GM19025 (cell line): ENCODE results near the gene TUT4.
"Not testable (repeated sequence)": the region's sequence is repeated elsewhere in the genome, so short reads cannot be mapped to it uniquely, and the experiment has no call there.

Experiments used
- ATAC-seq: cut with Tn5 transposase; IDR thresholded peaks from one replicate; pipeline ENCODE4 v1.9.1; 2021; ENCODE audit warnings: mild to moderate bottlenecking, low read depth, moderate library complexity; ENCODE audit not compliant: unreplicated experiment

The TUT4 gene, protein sequence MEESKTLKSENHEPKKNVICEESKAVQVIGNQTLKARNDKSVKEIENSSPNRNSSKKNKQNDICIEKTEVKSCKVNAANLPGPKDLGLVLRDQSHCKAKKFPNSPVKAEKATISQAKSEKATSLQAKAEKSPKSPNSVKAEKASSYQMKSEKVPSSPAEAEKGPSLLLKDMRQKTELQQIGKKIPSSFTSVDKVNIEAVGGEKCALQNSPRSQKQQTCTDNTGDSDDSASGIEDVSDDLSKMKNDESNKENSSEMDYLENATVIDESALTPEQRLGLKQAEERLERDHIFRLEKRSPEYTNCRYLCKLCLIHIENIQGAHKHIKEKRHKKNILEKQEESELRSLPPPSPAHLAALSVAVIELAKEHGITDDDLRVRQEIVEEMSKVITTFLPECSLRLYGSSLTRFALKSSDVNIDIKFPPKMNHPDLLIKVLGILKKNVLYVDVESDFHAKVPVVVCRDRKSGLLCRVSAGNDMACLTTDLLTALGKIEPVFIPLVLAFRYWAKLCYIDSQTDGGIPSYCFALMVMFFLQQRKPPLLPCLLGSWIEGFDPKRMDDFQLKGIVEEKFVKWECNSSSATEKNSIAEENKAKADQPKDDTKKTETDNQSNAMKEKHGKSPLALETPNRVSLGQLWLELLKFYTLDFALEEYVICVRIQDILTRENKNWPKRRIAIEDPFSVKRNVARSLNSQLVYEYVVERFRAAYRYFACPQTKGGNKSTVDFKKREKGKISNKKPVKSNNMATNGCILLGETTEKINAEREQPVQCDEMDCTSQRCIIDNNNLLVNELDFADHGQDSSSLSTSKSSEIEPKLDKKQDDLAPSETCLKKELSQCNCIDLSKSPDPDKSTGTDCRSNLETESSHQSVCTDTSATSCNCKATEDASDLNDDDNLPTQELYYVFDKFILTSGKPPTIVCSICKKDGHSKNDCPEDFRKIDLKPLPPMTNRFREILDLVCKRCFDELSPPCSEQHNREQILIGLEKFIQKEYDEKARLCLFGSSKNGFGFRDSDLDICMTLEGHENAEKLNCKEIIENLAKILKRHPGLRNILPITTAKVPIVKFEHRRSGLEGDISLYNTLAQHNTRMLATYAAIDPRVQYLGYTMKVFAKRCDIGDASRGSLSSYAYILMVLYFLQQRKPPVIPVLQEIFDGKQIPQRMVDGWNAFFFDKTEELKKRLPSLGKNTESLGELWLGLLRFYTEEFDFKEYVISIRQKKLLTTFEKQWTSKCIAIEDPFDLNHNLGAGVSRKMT (N-terminal part only)

DNA sequence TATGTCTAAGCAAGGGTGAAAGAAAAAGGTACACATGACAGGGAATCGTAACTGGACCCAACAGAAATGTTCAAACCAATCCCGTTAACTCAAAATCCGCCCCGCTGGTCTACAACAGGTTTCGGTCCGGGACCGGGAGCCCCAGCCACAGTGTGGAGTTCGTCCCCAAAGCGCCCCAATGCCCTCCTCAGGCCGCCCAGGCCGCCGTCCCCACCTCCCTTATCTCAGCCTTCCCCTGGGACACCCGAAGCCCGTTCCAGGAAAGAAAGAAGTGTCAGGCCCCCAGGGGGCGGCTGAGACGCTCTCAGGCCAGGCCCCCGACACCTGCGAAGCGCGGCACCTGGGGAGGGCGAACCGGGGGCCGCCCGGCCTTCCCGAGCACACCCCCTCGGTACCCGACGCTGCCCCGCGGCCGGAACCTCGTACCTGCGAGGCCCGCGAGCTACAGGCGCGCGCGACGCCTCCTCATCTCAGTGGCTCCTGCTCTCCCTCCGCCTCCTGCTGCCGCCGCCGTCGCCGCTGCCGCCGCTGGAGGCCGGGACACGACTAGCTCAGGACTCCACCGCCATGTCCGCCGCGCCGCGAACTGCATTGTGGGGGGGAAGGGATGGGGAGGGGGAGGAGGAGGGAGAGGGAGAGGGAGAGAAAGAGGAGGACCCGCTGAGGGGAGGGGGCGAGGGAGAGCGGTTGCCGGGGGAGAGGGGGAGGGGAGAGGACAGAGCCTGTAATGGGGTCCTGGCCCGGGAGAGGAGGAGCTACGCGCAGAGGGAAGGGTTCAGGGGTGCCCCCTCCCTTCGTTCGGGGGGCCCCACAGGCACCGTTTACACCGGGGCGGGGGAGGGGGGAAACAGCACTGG lies at the start of gene TUT4:
Gene TUT4 (minus strand): TSS at position 588 of the 857 bp plus-strand sequence. CDS start 26,812 bp downstream, outside the sequence.
- peak; percentile 33 for ATAC-seq

DNA sequence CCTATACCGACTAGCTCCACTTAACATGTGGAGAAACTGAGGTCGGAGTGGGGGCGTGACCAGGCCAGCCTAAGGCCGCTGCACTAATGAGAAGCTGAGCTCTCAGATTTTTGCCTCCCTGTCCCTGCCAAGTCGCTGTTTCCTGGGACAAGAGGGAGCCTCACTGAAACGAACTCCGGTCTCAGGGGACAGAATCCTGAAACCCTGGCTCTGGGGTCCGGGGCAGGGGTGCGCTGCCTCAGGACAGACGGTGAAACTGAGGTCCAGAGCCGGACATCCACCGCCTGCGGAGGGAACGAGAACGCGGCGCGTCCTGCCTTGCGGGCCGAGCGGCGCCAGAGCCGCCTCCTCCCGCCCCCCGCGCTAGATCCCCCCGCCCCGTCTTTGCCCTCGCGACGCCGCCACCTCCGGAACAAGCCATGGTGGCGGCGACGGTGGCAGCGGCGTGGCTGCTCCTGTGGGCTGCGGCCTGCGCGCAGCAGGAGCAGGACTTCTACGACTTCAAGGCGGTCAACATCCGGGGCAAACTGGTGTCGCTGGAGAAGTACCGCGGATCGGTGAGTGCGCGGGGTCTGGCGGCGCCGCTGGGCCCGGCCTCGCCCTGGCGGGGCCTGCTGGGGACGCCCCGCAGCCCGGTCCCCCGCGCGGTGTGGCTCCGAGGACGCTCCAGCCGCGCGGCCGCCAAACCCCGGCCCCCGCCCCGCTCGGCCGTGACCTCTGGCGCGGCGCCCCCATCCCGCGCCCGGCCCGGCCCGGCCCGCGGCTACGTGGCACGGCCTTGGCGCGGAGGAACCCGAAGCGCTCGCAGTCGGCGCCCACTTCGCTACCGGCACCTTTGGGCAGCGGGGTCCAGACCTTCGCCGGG lies 49.3 kb upstream of the TUT4 start, which contains the start of gene GPX7:
Gene GPX7 (plus strand): TSS at position 381 of the 865 bp plus-strand sequence. CDS start 39 bp downstream, at position 420.
- ATAC-seq, result no peak

DNA sequence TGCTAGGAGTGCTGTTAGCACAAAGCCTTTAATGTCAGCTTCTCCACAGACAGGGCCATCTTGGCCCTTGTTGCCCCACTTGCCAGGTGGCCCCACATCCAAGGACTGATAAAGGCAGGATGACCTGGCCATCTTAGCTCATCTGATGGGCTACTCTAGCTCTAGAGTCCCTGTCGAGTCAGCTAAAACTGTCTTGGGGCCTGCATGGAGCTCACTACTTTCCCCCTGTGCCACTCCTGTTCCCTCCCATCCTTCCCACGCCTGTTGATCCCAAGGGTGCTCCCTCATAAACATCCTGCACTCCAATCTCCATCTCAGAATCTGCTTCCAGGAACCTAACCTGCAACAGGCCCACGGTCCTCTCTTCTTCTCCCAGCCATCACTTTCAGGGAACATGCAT lies 48.6 kb upstream of the TUT4 start:
- no peak for ATAC-seq

DNA sequence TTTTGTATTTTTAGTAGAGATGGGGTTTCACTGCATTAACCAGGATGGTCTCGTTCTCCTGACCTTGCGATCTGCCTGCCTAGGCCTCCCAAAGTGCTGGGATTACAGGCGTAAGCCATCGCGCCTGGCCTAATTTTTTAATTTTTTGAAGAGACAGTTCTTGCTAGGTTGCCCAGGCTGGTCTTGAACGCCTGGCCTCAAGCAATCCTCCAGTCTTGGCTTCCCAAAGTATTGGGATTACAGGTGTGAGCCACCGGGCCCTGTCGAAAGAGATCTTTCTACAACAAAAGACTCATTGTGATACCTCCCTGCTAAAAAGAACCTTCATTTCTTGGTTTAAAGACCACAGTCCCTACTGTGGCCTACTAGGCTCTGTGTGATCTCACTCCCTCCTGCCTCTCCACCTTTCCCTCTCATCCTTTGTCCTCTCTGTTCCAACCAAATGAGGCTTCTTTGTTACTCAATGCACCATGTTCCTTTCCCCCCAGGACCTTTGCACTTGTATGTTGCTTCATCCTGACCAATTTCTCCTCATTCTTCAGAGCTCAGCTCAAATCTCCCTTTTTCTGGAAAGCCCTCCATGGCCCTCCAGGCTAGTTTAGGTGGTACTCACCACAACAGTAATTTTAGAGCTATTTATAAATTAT lies 47.8 kb upstream of the TUT4 start:
- ATAC-seq, result no peak

DNA sequence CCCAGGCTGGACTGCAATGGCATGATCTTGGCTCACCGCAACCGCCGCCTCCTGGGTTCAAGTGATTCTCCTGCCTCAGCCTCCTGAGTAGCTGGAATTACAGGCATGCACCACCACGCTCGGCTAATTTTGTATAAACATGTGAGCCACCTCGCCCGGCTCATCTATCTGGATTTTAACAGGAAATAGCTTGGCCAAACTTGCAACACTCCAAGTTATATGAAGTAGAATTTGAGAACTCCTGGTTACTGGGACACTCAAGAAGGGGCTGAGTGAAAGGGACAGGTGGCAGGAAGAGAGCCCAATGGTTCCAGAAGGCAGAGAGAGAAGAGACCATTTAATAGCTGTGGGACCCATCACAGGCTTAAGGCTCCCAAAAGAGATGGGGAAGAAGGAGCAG lies 46.3 kb upstream of the TUT4 start:
- ATAC-seq, result no peak

DNA sequence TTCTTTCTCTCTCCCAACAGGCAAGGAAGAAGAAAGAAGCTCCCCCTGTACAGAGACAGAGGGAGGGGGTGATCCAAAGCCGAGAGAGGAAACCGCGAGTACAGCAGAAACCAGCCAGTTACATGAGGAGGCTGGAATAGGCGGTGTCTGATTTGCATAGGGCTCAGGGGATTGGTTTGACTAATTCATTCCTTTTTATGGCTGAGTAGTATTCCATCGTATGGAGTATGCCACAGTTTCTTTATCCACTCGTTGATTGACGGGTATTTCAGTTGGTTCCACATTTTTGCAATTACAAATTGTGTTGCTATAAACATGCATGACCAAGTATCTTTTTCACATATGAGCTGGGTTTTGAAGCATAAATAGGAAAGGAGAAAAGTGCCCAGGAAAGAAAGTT lies 45.8 kb upstream of the TUT4 start:
- ATAC-seq, result no peak

DNA sequence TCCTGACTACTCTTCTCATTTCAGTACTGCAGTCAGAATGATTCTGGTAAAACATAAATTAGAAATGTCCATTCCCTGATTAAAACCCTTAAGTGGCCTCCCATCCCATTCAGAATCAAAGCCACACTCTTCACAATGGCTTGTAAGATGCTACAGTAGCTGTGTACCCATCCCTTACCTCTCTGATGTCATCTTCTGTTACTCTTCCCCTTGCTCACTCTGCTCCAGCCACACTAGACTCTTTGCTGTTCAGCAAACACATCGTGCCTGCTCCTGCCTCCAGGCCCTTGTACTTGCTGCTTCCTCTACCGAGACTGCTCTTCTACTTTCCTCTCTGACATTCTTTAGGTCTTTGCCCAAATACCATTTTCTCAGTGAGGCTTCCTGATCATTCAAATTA lies 45.0 kb upstream of the TUT4 start:
- no peak for ATAC-seq

DNA sequence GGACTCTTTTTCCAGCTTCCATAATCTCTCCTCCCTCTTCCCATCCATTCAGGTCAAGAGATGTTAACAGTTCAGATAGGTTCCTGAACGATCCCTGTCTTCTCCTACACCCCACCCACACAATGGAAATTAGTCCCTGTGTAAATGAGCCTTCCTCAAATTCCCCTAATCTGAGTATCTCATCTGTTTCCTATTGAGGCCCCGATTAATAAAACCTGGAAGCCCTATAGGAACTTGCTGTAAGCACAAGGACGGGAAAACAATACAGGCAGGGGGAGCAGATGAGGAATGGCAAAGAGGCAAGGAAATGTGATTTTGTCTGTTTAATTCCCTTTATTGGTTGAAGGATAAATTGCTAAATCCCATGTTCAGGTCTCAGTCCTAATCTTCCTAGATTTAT lies 42.2 kb upstream of the TUT4 start:
- ATAC-seq, result no peak

DNA sequence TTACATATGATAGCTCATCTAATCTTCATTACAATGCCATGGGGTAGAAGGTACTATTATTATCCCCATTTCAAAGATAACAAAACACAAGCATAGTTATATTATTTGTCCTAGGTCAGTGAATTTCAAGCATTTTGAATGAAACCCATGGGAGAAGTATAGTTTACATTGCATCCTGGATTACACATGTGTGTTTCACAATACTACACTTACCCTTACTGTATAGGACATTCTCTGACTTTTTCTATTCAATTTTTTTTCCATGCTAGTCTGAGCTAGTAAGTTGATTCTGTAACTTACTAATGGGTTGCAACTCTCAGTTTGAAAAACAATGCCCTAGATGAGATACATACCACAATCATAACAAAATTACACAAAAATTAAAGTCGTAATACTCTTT lies 40.6 kb upstream of the TUT4 start:
- ATAC-seq, result no peak

DNA sequence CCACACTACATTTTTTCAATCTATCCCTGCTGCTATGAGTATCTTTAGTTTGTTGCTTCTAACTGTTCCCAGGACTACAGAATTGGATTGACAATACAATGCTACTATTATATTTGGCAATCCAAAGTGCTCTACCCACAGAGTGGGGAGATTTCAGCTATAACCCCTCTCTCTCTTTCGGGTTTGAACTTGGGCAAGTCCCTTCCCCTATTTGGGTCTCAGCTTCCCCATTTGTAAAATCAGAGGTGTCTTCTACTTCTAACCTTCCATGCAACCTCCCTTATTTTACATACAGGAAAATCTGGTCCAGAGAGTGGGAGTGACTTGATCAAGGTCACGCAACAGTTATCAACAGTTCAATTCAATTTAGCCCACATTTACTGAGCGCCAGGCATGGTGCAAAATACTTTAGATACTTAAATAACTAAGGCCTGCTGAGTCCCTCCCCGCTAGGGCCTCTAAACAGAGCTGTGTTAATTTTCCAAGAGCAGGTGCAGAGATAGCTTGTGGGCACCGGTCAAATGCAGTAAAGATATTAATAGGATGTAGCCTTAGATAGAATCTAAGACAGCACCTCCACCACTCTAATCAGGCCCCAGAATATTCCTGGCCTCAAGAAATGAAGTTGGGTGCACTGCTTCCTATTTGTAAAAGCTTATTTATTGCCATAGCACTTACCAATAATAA lies 39.9 kb upstream of the TUT4 start:
- no peak for ATAC-seq

DNA sequence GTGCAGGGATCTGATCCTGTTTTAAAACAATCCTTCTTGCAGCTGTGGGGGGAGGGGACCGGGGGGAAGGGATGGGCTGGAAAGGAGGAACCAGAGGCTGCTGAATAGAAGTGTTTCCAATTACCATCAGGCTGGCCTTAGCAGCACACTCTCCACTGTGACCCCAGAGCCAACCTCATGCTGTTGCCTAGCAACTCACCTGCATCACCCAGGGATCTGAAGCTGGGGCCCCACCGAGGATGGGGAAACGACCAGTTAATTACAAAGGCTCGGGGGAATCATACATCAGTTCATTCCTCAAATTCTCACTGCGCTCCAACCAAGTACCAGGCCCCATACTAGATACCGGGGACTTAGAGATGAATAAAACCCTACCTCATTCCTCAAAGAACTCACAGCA lies 37.4 kb upstream of the TUT4 start:
- ATAC-seq, result no peak

DNA sequence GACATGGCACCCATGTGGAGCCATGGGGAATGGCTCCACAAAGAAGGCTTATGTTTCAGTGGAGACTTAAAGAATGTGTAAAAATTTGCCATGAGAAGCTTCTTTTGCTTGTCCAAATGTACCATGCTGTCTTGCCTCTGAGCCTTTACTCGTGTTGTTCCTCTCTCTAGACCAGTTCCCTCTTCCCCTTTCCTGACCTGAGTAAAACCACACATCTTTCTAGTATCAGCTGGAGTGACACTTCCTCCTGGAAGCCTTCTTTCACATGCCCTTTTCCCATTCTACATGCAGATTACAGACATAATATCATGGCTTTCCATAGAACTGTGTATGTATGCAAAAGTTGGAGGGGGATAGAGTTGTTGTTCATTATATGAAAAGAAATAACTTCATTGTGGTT lies 35.6 kb upstream of the TUT4 start:
- ATAC-seq, result no peak

DNA sequence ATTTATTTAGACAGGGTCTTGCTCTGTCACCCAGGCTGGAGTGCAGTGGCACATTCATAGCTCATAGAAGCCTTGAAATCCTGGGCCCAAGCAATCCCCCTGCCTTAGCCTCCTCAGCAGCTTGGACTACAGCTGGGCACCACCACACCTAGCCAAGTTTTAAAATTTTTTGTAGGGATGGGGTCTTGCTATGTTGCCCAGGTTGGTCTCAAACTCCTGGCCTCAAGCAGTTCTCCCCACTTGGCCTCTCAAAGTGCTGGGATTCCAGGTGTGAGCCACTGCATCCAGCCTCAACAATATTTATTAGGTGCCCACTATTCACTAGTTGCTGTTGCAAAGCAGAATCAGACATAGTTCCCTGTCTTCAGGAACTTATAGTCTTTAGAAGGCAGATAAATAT lies 35.1 kb upstream of the TUT4 start:
- no peak for ATAC-seq

DNA sequence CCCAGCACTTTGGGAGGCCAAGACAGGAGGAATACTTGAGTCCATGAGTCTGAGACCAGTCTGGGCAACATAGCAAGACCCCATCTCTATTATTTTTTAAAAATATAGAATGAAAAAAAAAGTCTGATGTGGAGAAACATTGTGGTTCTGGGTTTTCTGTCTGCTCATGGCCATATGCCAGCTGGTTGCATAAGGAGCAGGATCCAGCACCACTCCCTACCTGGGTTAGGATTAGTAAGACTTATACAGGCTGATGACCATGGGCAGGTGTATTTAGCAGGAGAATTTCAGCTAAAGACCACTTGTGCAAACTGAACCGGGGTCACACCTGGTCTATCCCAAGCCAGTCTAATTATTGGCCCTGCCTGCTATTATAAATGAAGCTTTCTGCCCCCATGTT lies 32.6 kb upstream of the TUT4 start:
- no peak for ATAC-seq

DNA sequence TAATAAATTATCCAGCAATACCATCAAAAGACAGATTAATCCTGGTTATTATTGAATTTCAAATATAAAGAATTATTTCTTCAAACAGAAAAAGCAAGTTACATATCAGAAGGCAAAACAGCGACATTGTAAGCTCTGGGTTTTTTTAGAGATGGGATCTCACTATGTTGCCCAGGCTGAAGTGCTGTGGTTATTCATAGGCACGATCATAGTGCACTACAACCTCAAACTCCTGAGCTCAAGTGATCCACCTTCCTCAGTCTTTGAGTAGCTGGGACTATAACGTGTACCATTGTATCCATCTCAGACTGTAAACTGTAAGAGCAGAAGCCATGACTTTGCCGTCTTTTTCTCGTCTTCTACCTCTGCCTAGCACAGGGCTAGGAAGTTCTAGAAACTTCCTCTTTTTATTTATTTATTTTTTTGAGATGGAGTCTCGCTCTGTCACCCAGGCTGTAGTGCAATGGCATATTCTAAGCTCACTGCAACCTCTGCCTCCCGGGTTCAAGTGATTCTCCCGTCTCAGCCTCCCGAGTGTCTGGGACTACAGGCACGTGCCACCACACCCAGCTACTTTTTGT lies 29.3 kb upstream of the TUT4 start:
- no peak for ATAC-seq

DNA sequence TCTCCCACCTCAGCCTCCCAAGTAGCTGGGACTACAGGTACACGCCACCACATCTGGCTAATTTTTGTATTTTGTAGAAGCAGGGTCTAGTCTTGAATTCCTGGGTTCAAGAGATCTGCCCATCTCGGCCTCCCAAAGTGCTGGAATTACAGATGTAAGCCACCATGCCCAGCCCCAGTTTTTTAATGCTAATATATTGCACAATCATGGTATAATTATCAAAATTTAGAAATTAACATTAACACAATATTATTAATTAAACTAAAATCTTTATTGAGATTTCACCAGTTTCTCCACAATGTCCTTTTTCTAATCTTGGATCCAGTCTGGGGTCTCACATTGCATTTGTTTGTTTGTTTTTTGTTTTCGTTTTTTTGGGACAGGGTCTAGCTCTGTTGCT lies 27.4 kb upstream of the TUT4 start:
- no peak for ATAC-seq

DNA sequence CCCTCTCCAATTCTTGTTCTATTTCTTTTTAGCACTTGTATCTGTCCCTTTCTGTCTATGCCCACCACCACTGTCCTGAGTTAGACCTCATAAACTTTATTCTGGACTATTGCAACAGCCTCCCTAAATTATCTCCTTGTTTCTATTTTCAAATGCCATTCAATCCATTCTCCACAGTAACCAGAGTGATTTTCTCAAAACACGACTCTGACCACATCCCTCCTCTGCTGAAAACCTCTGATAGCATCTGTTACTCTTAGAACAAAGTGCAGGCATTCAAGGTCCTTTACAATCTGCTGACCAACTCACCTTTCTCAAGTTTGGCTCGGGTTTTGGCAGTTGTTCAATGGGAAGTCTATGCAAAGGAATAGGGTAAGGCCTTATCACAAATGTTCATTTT lies 26.5 kb upstream of the TUT4 start:
- no peak for ATAC-seq

DNA sequence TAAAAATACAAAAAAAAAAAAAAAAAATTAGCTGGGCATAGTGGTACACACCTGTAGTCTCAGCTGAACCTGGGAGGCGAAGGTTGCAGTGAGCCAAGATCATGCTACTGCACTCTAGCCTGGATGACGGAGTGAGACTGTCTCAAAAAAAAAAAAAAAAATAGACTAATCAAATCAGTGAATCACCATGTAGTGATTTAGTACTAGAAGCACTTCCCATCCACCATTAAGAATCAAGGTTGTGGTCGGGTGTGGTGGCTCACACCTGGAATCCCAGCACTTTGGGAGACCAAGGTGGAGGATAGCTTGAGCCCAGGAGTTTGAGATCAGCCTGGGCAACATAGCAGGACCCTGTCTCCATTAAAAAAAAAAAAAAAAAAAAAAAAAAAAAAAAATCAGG lies 25.2 kb upstream of the TUT4 start:
- ATAC-seq, result not testable (repeated sequence)
